AG04450 (cell line): ENCODE measurements around the gene CTDSP2. TPM values are rescaled to one million over a fixed set of nuclear protein-coding genes. Genes with fewer than 3 reads are reported as not detected.
A peak's percentile ranks its signal among the peaks of the same experiment; 100 is the strongest.

Source experiments
- CTCF ChIA-PET: fragments of 300-600, 350-600 bp; formaldehyde crosslinking; extraction: SDS; loops from one replicate; lab custom pipeline; 2022; ENCODE audit warnings: antibody characterized with exemption, inconsistent platforms; lab: Charles Lee
- POLR2A ChIA-PET: fragments of 350-600 bp; formaldehyde crosslinking; extraction: SDS; loops from one replicate; lab custom pipeline; 2021; ENCODE audit warnings: antibody characterized with exemption, inconsistent platforms; lab: Yijun Ruan, JAX
- DNase-seq: peaks from one replicate; pipeline ENCODE4 v3.0.0-alpha.2; 2011; ENCODE audit warnings: low read depth, low spot score
- H3K27ac ChIP-seq: one replicate; pipeline ENCODE4 v1.5.1; 2012; ENCODE audit warnings: low read depth, low read length, control low read depth
- H3K27me3 ChIP-seq: one replicate; pipeline ENCODE4 v1.6.0; 2012; ENCODE audit warnings: low read length; ENCODE audit not compliant: control insufficient read depth, insufficient read depth
- H3K4me3 ChIP-seq: 2 replicates; pipeline ENCODE4 v1.5.1; 2011; ENCODE audit warnings: mild to moderate bottlenecking, low read depth, low read length, control low read depth
- H3K9me3 ChIP-seq: 2 replicates; pipeline ENCODE4 v1.5.1; 2012; ENCODE audit warnings: low read length; ENCODE audit not compliant: control insufficient read depth, insufficient read depth
- CTCF ChIP-seq: IDR thresholded peaks from 2 replicates; pipeline ENCODE4 v1.5.1; 2011; ENCODE audit warnings: low read depth, low read length, control low read depth, inconsistent platforms
- polyA plus RNA-seq: library from polyadenylated mRNA; depleted of rRNA; stranded (reverse); fragments of >200 nt; gene quantifications from 2 replicates; pipeline ENCODE4 v1.2.3, GENCODE V29; 2011

Gene CTDSP2
- polyA plus RNA-seq, 1 experiment: 292 TPM

GRCh38 chr12:57813971-57814772 lies 32.4 kb downstream of the CTDSP2 start:
- no peaks in the 10 kb centered on the region for H3K27me3 ChIP-seq
- 0 out of 2 replicates have a peak, but pooled peaks have one; percentile 4 for TF ChIP-seq CTCF
- H3K4me3 ChIP-seq: no peak overlapping the region
- no peak overlapping the region for H3K27ac ChIP-seq
- H3K9me3 ChIP-seq: no peaks in the 10 kb centered on the region
- ChIA-PET CTCF (interaction anchor here (2.0 to 2.1 kb wide), 2 partner anchors 91 to 92 kb away, joined by 6 to 8 read pairs; no protein-coding TSS in a partner anchor), POLR2A (interaction anchor here (1.2 kb wide), 1 partner anchor 83 kb away, joined by 4 read pairs; no protein-coding TSS in a partner anchor)
- no peak for DNase-seq

GRCh38 chr12:57813111-57813970 lies 33.2 kb downstream of the CTDSP2 start:
- H3K4me3 ChIP-seq: no peak overlapping the region
- H3K27me3 ChIP-seq: no peaks in the 10 kb centered on the region
- H3K9me3 ChIP-seq: no peaks in the 10 kb centered on the region
- CTCF ChIA-PET: interaction anchor here (2.0 to 2.5 kb wide), 3 partner anchors 11 to 93 kb away, joined by 6 to 17 read pairs (median 8); no protein-coding TSS in a partner anchor
- no peak for DNase-seq
- H3K27ac ChIP-seq: no peak overlapping the region
- POLR2A ChIA-PET: interaction anchor here (1.2 kb wide), 1 partner anchor 83 kb away, joined by 4 read pairs; no protein-coding TSS in a partner anchor
- no peak for TF ChIP-seq CTCF

- DNase-seq: no peak
- Histone ChIP-seq H3K27ac (no peak overlapping the region), H3K27me3 (no peaks in the 10 kb centered on the region), H3K9me3 (no peaks in the 10 kb centered on the region), H3K4me3 (no peak overlapping the region)
- POLR2A ChIA-PET: interaction anchor here (0.5 kb wide), 1 partner anchor 116 kb away, joined by 3 read pairs; no protein-coding TSS in a partner anchor
- CTCF ChIA-PET: interaction anchor here (1.5 to 2.5 kb wide), 2 partner anchors 8 to 228 kb away, joined by 3 to 17 read pairs; no protein-coding TSS in a partner anchor
- TF ChIP-seq CTCF: no peak
Measured at GRCh38 chr12:57811028-57811755, 35.3 kb downstream of the CTDSP2 start.

GRCh38 chr12:57810450-57810849 lies 36.1 kb downstream of the CTDSP2 start:
- ChIA-PET POLR2A (no interaction called here), CTCF (interaction anchor here (1.6 kb wide), 1 partner anchor 27 kb away, joined by 5 read pairs; no protein-coding TSS in a partner anchor)
- Histone ChIP-seq H3K4me3 (no peak overlapping the region), H3K9me3 (no peaks in the 10 kb centered on the region), H3K27me3 (no peaks in the 10 kb centered on the region), H3K27ac (no peak overlapping the region)
- no peak for TF ChIP-seq CTCF
- no peak for DNase-seq
